GM03348 (cell line): Measurements from ENCODE around the gene TPK1.

ENCODE experiments used
- DNase-seq: peaks from one replicate; pipeline ENCODE4 v3.0.0; 2012; ENCODE audit warnings: low spot score

TPK1 gene

GRCh38 chr7:144407266-144407931, 428.5 kb downstream of the TPK1 start:
- DNase-seq, result no peak

- no peak for DNase-seq
Observed at GRCh38 chr7:144404946-144405345, 430.9 kb downstream of the TPK1 start.

- no peak for DNase-seq
Observed at GRCh38 chr7:144403649-144404061, 432.2 kb downstream of the TPK1 start, which contains the start of gene NOBOX. NOBOX (minus strand) TSS chr7:144403693.

GRCh38 chr7:144403102-144403501, 432.8 kb downstream of the TPK1 start:
- no peak for DNase-seq
